Measurements from ENCODE around the gene AQP12B. TPM values are rescaled to one million over a fixed set of nuclear protein-coding genes. Genes with fewer than 3 reads are reported as not detected.
A peak's percentile ranks its signal among the peaks of the same experiment; 100 is the strongest.

Gene AQP12B
- total RNA-seq, 1 donor from 2014 or later: not detected

- no peak for DNase-seq
These were observed 35.1 kb downstream of the AQP12B start for GRCh38 chr2:240647503-240648154.

DNA sequence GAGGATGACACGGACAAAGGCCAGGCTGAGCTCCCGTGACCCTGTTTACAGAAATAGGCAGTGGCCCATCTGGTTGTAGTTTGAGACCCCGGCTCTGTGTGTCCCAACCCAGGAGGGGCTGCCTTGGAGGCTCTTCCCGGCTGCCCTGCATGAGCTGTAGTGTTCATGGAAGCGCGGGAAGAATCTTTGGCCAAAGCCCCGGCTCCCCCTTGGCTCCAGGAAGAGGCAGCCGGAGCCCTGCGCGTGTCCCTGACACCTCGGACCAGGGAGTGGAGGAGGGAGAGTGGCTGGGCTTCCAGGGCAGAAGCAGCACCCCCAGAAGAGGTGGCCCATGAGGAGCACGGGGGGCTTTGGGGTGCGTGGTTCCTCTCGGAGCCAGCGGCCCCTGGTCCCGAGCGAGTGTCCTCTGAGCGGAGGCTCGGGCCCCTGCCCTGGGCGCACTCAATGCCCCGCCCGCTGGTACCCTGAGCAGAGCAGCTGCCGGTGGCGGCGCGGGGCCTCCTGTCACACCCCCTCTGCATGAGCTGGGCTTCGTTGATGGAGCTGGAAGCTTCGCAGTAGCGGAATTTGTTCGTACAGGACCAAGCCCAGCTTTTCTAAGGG is 35.7 kb downstream of the AQP12B start:
- DNase-seq: no peak

GRCh38 chr2:240646176-240646899 is 36.3 kb downstream of the AQP12B start:
- no peak for DNase-seq

- no peak for DNase-seq
These were observed 36.9 kb downstream of the AQP12B start for GRCh38 chr2:240645801-240646175.

DNA sequence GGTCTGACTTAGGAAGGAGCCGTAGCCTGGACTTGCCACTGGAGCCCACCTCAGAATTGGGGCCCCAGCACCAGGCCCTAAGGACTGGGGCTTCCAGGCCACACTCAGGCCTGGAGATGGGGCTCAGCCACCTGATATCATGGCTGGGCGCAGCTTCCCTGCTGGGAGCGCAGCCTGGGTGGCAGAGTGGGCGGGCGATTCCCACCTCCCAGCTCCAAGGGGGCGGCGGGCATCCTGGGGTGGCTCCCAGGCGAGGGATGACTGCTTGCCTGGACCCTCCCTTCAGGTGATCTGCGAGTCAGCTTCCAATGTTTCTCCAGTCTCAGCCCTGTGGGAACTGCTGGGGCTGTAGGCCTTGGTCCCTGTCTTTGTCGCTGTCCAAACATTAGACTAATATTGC is 37.3 kb downstream of the AQP12B start:
- no peak for DNase-seq

GRCh38 chr2:240644859-240645301 is 37.8 kb downstream of the AQP12B start:
- no peak for DNase-seq

DNA sequence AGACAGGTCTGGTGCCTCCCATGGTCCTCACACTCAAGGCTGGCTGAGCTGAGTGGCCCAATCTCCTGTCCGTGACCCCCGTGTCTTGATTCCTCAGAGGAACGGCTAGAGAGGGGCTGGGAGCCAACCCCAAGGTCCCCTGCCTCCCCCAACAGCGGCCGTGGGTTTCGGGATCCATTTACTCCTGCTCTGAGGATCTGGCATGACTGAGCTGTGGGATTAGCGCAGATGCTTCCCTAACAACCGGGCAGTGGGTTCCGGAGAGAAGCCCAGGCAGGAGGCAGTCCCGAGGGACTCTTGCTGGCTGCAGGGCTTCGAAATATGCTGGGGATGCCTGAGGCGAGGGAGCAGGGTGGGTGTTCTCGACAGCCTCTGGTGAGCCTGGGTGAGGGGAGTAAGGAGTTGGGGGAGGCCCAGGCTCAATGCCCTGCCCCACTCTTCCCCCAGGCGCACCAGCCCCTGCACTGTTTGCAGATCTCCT is 38.5 kb downstream of the AQP12B start:
- DNase-seq: no peak

DNA sequence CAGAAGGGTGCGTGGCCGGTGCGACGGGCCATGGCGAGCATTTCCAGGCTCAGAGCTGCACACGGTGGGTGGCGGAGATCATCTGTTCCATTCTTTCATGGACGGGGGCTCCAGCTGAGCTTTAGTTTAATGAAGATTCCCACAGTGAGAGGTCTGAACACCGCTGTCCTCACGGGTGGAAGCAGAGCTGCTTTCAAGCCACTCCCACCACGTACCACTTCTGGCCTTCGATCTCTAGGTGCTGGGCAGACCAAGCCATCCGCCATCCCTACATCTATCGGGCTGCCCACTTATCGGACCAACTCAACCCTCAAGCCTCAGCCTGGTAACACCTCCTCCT is 38.9 kb downstream of the AQP12B start:
- DNase-seq: no peak

DNA sequence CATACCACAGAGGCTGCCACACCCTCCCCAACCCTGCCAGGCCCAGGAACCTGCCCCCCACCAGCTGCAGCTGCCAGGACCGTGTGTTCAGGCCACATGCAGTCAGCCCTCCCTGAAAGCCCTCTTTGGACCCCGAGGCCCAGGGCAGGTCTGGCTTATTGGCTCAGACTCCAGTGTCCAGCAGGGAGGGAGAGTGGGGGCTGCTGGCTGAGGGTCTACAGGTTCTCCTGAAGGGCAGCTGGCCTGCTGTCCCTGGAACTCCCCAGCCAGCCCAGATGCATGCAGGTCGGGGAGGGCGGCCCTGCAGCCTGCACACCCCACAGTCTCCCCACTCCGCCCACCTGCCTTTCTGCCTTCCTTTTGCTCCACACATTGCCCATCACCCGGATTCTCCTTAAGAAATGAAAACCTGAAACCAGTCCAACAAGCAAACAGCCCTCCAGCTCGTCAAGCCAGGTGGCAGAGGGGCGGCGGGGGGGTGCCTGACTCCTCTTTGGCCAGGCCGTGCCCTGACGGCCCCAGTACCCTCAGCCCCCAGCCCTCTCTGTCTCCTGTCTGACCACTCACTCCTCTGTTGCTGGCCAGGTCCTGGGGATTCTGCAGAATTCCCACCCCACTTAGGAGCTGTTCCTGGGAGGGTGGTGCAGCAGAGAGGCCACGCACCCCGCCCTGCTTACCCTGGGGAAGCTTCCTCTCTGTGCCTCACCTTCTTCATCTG is 39.4 kb downstream of the AQP12B start:
- DNase-seq: no peak

GRCh38 chr2:240642806-240643092 is 39.9 kb downstream of the AQP12B start:
- no peak for DNase-seq

- no peak for DNase-seq
These were observed 40.5 kb downstream of the AQP12B start for GRCh38 chr2:240642061-240642805.

DNA sequence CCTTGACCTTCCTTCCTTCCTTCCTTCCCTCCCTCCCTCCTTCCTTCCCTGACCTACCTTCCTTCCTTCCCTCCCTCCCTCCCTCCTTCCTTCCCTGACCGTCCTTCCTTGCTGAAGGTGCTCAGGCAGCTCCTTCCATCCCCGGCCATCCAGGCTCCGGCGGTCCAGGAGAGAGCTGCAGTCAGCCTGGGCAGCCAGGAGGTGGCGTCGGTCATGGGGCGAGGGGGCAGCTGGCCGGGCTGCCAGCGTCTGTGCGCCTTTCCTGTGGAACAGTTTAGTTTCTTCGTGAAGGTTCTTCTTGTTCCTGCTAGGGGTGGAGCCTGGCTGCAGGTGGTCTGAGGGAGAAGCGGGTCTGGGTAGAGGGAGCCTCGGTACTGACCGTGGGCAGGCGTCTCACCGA is 41.7 kb downstream of the AQP12B start:
- peak; percentile 36 for DNase-seq

- DNase-seq: no peak
These were observed 43.1 kb downstream of the AQP12B start for GRCh38 chr2:240639566-240639965.

DNA sequence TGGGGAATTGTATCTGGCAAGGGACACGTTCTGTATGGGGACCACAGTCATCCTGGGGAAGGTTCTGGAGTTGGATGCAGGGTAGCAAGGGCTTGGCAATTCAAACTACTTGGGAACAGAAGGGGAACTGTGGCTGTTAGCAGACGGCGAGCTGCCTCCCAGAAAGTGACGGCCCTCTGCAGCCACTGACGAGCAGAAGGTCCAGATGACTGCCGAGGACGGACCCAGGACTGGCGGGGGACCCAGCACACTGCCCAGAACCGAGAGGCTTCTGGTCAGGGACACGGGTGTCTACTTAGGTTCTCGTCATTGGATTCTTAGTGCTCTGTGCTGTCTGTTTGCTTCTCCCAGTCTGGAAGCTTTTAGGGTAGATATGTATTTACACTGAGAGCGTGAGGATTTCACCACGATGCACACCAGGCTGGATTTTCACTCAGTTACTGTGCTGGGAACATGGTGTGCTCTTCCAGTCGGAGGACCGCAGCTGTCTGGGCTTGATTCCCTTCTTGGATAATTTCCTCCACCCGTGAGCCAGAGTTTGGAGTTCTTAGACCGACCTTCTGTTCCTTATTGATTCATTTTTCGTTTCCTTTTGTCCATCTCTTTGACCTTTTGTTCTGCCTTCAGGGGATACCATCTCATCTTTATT is 44.0 kb downstream of the AQP12B start:
- peak; percentile 71 for DNase-seq

- no peak for DNase-seq
These were observed 44.8 kb downstream of the AQP12B start for GRCh38 chr2:240637901-240638345.

DNA sequence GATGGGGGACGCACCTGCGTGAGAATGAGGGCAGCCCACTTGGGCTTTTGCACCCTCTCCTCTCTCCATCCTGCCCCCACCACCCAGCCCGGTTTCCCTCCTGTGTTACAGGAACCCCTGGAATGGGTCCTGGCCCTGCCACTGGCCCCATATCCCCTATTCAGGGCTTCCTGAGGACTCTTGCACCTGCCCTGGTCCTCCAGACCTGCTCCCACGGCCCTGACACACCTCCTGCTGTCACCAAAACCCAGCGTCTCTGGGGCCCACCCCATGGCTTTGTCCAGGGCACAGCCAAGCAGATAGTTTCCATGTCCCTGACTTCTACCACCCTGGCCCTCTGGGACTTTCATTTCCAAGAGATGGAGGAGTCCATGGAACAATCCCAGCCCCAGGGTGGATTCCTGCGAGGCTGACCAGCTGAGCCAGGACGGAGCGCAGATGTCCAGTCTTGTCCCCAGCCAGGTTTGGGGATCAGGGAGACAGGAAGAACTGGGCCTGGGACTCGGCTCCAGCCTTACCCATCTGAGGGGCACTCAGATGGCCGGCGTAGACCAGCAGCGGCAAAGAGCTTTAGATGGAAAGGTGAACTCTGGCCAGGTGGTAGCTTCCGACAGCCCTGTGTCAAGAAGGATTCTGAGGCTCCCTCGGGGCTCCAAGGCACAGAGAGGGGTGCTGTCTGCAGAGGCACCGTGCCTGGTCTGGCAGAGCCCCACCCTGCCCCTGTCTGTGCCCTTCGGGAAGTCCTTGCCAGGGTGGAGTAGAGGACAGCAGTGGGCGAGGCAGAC is 45.4 kb downstream of the AQP12B start:
- no peak for DNase-seq

- no peak for DNase-seq
These were observed 46.0 kb downstream of the AQP12B start for GRCh38 chr2:240636563-240637115.

- DNase-seq: no peak
These were observed 46.6 kb downstream of the AQP12B start for GRCh38 chr2:240635998-240636547.

DNA sequence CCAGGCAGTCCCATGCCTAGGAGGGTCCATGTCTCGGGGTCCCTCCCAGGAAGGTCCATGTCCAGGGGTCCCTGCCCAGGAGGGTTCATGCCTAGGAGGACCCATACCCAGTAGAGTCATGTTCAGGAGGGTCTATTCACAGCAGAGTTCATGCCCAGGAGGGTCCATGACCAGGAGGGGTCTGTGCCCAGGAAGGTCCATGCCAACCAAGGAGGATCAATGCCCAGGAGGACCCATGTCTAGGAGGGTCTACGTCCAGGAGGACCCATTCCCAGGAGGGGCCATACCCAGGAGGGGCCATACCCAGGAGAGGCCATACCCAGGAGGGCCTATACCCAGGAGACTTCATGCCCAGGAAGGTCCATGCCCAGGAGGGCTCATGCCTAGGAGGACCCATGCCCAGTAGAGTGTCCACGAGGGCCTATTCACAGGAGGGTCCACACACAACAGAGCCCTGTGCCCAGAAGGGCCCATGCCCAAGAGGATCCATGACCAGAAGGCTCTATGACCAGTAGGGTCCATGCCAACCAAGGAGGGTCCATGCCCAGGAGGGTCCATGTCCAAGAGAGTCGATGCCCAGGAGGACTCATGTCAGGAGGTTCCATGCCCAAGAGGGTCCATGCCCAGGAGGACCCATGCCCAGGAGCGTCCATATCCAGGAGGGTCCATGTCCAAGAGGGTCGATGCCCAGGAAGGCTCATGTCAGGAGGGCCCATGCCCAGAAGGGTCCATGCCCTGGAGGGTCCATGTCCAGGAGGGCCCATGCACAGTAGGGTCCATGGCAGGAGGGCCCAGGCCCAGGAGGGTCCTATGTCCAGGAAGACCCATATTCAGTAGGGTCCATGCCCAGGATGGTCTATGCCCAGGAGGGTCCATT is 47.3 kb downstream of the AQP12B start:
- no peak for DNase-seq
